Right lobe of liver (tissue), 6 donors: Measurements from ENCODE around the gene NBPF8. TPM values are rescaled to one million over a fixed set of nuclear protein-coding genes. Genes with fewer than 3 reads are reported as not detected.
"Not testable (repeated sequence)": the region's sequence is repeated elsewhere in the genome, so short reads cannot be mapped to it uniquely, and the experiment has no call there.

ENCODE experiments used
- ATAC-seq, 4 donors: fragments of 200-7000 bp; cut with Tn5 transposase; one replicate each; pipeline ENCODE4 v1.9.1; 2020; ENCODE audit warnings: mild to moderate bottlenecking in 4 of 4, moderate library complexity in 4 of 4
- DNase-seq, 3 donors: peaks; one replicate each; pipeline ENCODE4 v3.0.0-alpha.2; 2020
- H3K27ac ChIP-seq, 3 donors: fragments of 200-600 bp; one replicate each; pipeline ENCODE4 v1.8.0; 2022
- H3K27me3 ChIP-seq, 2 donors: fragments of 200-600 bp; one replicate each; pipeline ENCODE4 v1.8.0; 2022
- H3K36me3 ChIP-seq, 4 donors: fragments of 200-600 bp; sonication (generic) in 1 of 4; one replicate each; pipeline versions ENCODE4 v1.5.1 to v1.8.0; 2017 to 2022; ENCODE audit warnings: control low read depth in 1 of 4
- H3K4me1 ChIP-seq, 4 donors: fragments of 200-600 bp; sonication (generic) in 1 of 4; one replicate each; pipeline versions ENCODE4 v1.5.1 to v1.8.0; 2017 to 2022; ENCODE audit warnings: control low read depth in 1 of 4
- H3K4me3 ChIP-seq, 3 donors: fragments of 200-600 bp; one replicate each; pipeline ENCODE4 v1.8.0; 2022
- H3K9me3 ChIP-seq, 4 donors: fragments of 200-600 bp; sonication (generic) in 1 of 4; one replicate each; pipeline versions ENCODE4 v1.5.1 to v1.8.0; 2017 to 2022; ENCODE audit warnings: control low read depth in 1 of 4
- CTCF ChIP-seq, 4 donors: fragments of 200-600 bp in 3 of 4; fragments of 450-650 bp in 1 of 4; IDR thresholded peaks; one replicate each; pipeline versions ENCODE4 v1.5.1 to v1.8.0; 2016 to 2022; ENCODE audit warnings: antibody characterized with exemption in 4 of 4, mild to moderate bottlenecking in 2 of 4
- POLR2A ChIP-seq: fragments of 450-650 bp; IDR thresholded peaks from one replicate; pipeline ENCODE4 v1.6.1; 2017; ENCODE audit warnings: antibody characterized with exemption, mild to moderate bottlenecking
- whole genome bisulfite sequencing: methylation state at CpG from one replicate; pipeline ENCODE4 v1.1.6; 2018; ENCODE audit warnings: low coverage, low lambda C conversion rate; ENCODE audit not compliant: insufficient coverage; ENCODE audit errors: missing lambda C conversion rate; 5-methylcytosine and 5-hydroxymethylcytosine counted together
- intact Hi-C, 2 donors: fragments of 100-400 bp; cut with DNase I; formaldehyde crosslinking; loops; one replicate each; pipeline versions ENCODE4 v1.11.2 to v1.14.1; 2022
- total RNA-seq, 6 experiments: library from RNA; depleted of rRNA in 2 of 6; stranded (reverse); fragments of >200 nt in 2 of 6; fragmentation: NEBNext Ultra II Directional in 3 of 6; extraction: Animal tissue kit (Norgen Biotek cat#: 25700) in 3 of 6; gene quantifications; one replicate each; pipeline versions ENCODE4 v1.1.0 to v1.2.4, GENCODE V29; 2016 to 2023
- donor health status: DM: no; HTN: yes; CAD: no.
- donor health status: DM: no; HTN: no; CAD: no.
- donor health status: DM: no; HTN: no; CAD: no.
- donor health status: DM: no; HTN: yes; CAD: no.
- donor health status: DM: no; HTN: yes; CAD: no.

The NBPF8 gene
- total RNA-seq, 6 experiments from 2014 or later: 6.0 to 21.0 (median 12.1) TPM

- ATAC-seq, H3K9me3 ChIP-seq, H3K27me3 ChIP-seq, H3K4me1 ChIP-seq, H3K36me3 ChIP-seq, DNase-seq, H3K27ac ChIP-seq, intact Hi-C loops, H3K4me3 ChIP-seq: not testable (repeated sequence)
- peak in 2 of 4 donors; percentile 4 to 21 for TF ChIP-seq CTCF (IDR thresholded peaks at IDR 0.05)
- 37% methylated on average over 3 of the region's 13 CpGs for WGBS
Observed at GRCh38 chr1:120393316-120394232, 21.3 kb upstream of the NBPF8 start.

- H3K27me3 ChIP-seq, intact Hi-C loops, H3K9me3 ChIP-seq, H3K4me1 ChIP-seq, ATAC-seq, H3K27ac ChIP-seq, DNase-seq, H3K36me3 ChIP-seq, H3K4me3 ChIP-seq: not testable (repeated sequence)
- WGBS: no CpG with 5 or more reads among the region's 1 CpG
Observed at GRCh38 chr1:120405348-120405747, 9.5 kb upstream of the NBPF8 start.

GRCh38 chr1:120414451-120414850 lies 384 bp upstream of the NBPF8 start:
- H3K4me1 ChIP-seq, H3K27me3 ChIP-seq, ATAC-seq, DNase-seq, H3K36me3 ChIP-seq, H3K27ac ChIP-seq, intact Hi-C loops, H3K9me3 ChIP-seq: not testable (repeated sequence)
- 13% methylated on average over 7 of the region's 16 CpGs for WGBS
- H3K4me3 ChIP-seq: peak overlapping the region in 1 of 3 donors; percentile 59

- intact Hi-C loops, H3K4me1 ChIP-seq, H3K27me3 ChIP-seq, H3K9me3 ChIP-seq, H3K36me3 ChIP-seq: not testable (repeated sequence)
- TF ChIP-seq POLR2A: peak; percentile 88
- Histone ChIP-seq H3K27ac (peak overlapping the region; percentile 79 to 90 (median 82)), H3K4me3 (peak overlapping the region; percentile 32 to 59 (median 57))
- peak; percentile 25 to 57 (median 56) for DNase-seq
- WGBS: 1% methylated on average over 10 of the region's 23 CpGs
- peak; percentile 82 to 90 (median 86) for ATAC-seq
Observed at GRCh38 chr1:120415492-120415961, 692 bp downstream of the NBPF8 start.

GRCh38 chr1:120425063-120425462 lies 10.2 kb downstream of the NBPF8 start:
- H3K27me3 ChIP-seq, H3K4me1 ChIP-seq, H3K36me3 ChIP-seq, DNase-seq, ATAC-seq, H3K4me3 ChIP-seq, H3K9me3 ChIP-seq, intact Hi-C loops: not testable (repeated sequence)
- peak overlapping the region in 1 of 3 donors; percentile 43 for H3K27ac ChIP-seq
- 69% methylated on average over 6 of the region's 7 CpGs for WGBS

- no CpG with 5 or more reads among the region's 3 CpGs for WGBS
- not testable (repeated sequence) for H3K4me1 ChIP-seq, DNase-seq
Observed at GRCh38 chr1:120431626-120432025, 16.8 kb downstream of the NBPF8 start.

GRCh38 chr1:120433831-120434230 lies 19.0 kb downstream of the NBPF8 start:
- 100% methylated on average over 5 of the region's 18 CpGs for WGBS
- H3K27ac ChIP-seq, H3K4me3 ChIP-seq, ATAC-seq, H3K9me3 ChIP-seq, H3K27me3 ChIP-seq, H3K36me3 ChIP-seq, intact Hi-C loops, H3K4me1 ChIP-seq: not testable (repeated sequence)
- DNase-seq: peak in 1 of 3 donors; percentile 29

More at GRCh38 chr1:120431626-120432025, 16.8 kb downstream of the NBPF8 start:
- intact Hi-C loops, H3K36me3 ChIP-seq, H3K9me3 ChIP-seq, H3K27me3 ChIP-seq, H3K4me3 ChIP-seq, H3K27ac ChIP-seq, ATAC-seq: not testable (repeated sequence)
